ENCODE measurements around the gene ATP10D.

DNA sequence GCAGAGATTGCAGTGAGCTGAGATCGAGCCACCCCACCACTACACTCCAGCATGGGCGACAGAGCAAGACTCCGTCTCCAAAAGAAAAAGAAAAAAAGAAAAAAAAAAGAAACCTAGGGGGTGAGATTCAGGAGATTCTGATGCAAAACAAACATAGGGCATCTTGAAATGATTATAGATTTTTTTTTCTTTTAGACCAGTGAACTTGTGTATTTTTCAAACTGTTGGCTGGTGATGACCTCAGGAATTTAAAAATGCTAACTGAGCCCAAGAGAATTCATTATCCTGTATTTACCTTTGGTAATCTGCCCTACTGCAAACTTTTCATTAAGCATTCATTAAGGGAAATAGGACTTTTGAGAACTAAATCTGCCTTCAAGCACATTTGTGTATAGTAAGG is 20.6 kb downstream of the ATP10D start:
- TF ChIP-seq, protein P1, sequence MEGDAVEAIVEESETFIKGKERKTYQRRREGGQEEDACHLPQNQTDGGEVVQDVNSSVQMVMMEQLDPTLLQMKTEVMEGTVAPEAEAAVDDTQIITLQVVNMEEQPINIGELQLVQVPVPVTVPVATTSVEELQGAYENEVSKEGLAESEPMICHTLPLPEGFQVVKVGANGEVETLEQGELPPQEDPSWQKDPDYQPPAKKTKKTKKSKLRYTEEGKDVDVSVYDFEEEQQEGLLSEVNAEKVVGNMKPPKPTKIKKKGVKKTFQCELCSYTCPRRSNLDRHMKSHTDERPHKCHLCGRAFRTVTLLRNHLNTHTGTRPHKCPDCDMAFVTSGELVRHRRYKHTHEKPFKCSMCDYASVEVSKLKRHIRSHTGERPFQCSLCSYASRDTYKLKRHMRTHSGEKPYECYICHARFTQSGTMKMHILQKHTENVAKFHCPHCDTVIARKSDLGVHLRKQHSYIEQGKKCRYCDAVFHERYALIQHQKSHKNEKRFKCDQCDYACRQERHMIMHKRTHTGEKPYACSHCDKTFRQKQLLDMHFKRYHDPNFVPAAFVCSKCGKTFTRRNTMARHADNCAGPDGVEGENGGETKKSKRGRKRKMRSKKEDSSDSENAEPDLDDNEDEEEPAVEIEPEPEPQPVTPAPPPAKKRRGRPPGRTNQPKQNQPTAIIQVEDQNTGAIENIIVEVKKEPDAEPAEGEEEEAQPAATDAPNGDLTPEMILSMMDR (IDR thresholded peaks at IDR 0.05) = no peak
- no peak for TF ChIP-seq POLR2A (IDR thresholded peaks at IDR 0.05)
